Body of pancreas (tissue), 4 donors: Measurements from ENCODE around the gene PLET1. TPM values are rescaled to one million over a fixed set of nuclear protein-coding genes. Genes with fewer than 3 reads are reported as not detected.

Source experiments
- ATAC-seq: fragments of 150-250 bp; one replicate; pipeline ENCODE4 v1.9.1; 2016
- DNase-seq, 4 donors: peaks; one replicate each; pipeline ENCODE4 v3.0.0-alpha.2; 2019
- H3K27ac ChIP-seq, 4 donors: fragments of 200-600 bp; sonication (generic); 1 replicate in 3 of 4; 2 replicates in 1 of 4; pipeline versions ENCODE4 v1.5.1 to v1.6.1; 2016 to 2019; ENCODE audit warnings: mild to moderate bottlenecking in 1 of 4, mixed read lengths in 1 of 4, moderate library complexity in 1 of 4
- H3K27me3 ChIP-seq, 2 donors: fragments of 200-600 bp; sonication (generic); one replicate each; pipeline ENCODE4 v1.6.0; 2016; ENCODE audit warnings: mild to moderate bottlenecking in 1 of 2
- H3K36me3 ChIP-seq, 2 donors: fragments of 200-600 bp; sonication (generic); replicated peaks in 1 of 2; 2 replicates each; pipeline ENCODE4 v1.5.1; 2016; ENCODE audit warnings: low read depth in 2 of 2; ENCODE audit not compliant: insufficient read depth in 1 of 2
- H3K4me1 ChIP-seq: fragments of 200-600 bp; sonication (generic); one replicate; pipeline ENCODE4 v1.6.0; 2016
- H3K4me3 ChIP-seq, 2 donors: fragments of 200-600 bp; sonication (generic); 1 replicate in 1 of 2; 2 replicates in 1 of 2; pipeline ENCODE4 v1.5.1; 2016 to 2019
- H3K9me3 ChIP-seq, 3 donors: fragments of 200-600 bp; sonication (generic); 1 replicate in 2 of 3; 2 replicates in 1 of 3; pipeline ENCODE4 v1.5.1; 2016
- POLR2A ChIP-seq, 3 donors: fragments of 450-650 bp; IDR thresholded peaks; one replicate each; pipeline ENCODE4 v1.6.1; 2016; ENCODE audit warnings: antibody characterized with exemption in 3 of 3, mild to moderate bottlenecking in 2 of 3
- whole genome bisulfite sequencing, 2 donors: methylation state at CpG; one replicate each; pipeline ENCODE4 v1.1.5; 2017; 5-methylcytosine and 5-hydroxymethylcytosine counted together
- intact Hi-C: fragments of 100-400 bp; cut with DNase I; formaldehyde crosslinking; loops from one replicate; pipeline ENCODE4 v1.15.1; 2023
- total RNA-seq, 2 donors: library from RNA; depleted of rRNA; stranded (reverse); fragments of >200 nt; gene quantifications; one replicate each; pipeline ENCODE4 v1.1.0, GENCODE V29; 2016
- TF ChIP-seq, protein P1 (sequence below), 7 experiments: fragments of 450-650 bp in 4 of 7; fragments of 200-600 bp in 3 of 7; sonication (generic) in 3 of 7; IDR thresholded peaks; one replicate each; pipeline ENCODE4 v1.5.1; 2016 to 2019; ENCODE audit warnings: antibody characterized with exemption in 7 of 7

PLET1 gene
- total RNA-seq, 2 donors from 2014 or later: not detected

DNA sequence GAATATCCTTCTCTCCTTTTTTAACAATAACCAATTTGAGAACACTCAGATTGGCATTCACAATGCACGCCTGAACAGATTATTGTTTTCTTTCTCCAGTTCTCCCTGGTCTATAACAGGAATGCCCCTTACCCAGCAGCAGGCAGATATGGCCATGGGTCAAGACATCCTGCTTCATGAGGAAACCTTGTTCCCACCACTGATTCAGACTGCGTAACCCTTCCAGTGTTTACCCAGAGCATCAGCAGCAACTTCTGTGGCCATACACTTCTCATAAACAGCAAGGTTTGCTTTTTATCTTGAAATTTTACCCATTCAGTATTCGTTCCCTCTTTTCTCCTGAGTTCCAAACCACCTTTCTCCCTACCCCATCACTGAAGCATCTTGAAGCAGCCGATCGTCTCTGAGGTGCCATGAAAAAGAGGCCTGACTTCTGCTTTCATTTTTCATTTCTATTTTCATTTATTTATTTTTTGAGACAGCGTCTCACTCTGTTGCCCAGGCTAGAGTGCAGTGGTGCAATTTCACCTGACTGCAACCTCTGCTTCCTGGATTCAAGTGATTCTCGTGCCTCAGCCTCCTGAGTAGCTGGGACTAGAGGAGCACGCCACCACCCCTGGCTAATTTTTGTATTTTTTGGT, 24.8 kb downstream of the PLET1 start:
- no peak for ATAC-seq
- no peaks in the 10 kb centered on the region for H3K27me3 ChIP-seq

DNA sequence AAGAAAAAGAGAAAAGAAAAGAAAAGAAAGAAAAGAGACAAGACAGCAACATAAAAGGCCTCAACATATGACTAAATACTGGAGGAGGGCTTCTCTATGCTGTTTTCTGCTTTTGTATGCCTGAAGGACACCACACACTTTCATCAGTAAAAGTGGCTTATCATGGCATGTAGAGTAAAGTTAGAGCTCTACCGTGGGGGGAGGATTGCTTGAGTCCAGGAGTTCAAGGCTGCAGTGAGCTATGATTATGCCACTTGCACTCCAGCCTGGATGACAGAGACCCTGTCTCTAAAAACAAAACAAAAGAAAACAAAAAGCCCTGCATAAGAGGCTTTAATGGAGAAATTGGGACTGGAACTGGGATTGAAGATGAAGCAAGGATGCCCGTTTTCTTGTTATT, 28.7 kb downstream of the PLET1 start:
- peaks cover 0 to 12% of the 10 kb centered on the region in 2 donors for H3K36me3 ChIP-seq
- WGBS, 2 donors: 53 to 68% methylated on average over 2 of the region's 2 CpGs
- no peak overlapping the region for H3K27ac ChIP-seq
- DNase-seq: no peak
- no peak overlapping the region for H3K4me3 ChIP-seq
- H3K9me3 ChIP-seq: no peaks in the 10 kb centered on the region
- TF ChIP-seq, protein P1, sequence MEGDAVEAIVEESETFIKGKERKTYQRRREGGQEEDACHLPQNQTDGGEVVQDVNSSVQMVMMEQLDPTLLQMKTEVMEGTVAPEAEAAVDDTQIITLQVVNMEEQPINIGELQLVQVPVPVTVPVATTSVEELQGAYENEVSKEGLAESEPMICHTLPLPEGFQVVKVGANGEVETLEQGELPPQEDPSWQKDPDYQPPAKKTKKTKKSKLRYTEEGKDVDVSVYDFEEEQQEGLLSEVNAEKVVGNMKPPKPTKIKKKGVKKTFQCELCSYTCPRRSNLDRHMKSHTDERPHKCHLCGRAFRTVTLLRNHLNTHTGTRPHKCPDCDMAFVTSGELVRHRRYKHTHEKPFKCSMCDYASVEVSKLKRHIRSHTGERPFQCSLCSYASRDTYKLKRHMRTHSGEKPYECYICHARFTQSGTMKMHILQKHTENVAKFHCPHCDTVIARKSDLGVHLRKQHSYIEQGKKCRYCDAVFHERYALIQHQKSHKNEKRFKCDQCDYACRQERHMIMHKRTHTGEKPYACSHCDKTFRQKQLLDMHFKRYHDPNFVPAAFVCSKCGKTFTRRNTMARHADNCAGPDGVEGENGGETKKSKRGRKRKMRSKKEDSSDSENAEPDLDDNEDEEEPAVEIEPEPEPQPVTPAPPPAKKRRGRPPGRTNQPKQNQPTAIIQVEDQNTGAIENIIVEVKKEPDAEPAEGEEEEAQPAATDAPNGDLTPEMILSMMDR (IDR thresholded peaks at IDR 0.05): no peak
- no peak for TF ChIP-seq POLR2A (IDR thresholded peaks at IDR 0.05)
- peaks cover 7% of the 10 kb centered on the region for H3K4me1 ChIP-seq
- H3K27me3 ChIP-seq: no peaks in the 10 kb centered on the region
- ATAC-seq: no peak
- intact Hi-C loops: no loop called here

More for the DNA sequence above, 24.8 kb downstream of the PLET1 start:
- Histone ChIP-seq H3K9me3 (no peaks in the 10 kb centered on the region), H3K27ac (no peak overlapping the region), H3K36me3 (peaks cover 0 to 12% of the 10 kb centered on the region in 2 donors), H3K4me3 (no peak overlapping the region), H3K4me1 (no peaks in the 10 kb centered on the region)
- no peak for DNase-seq
- intact Hi-C loops: no loop called here
- no peak for TF ChIP-seq POLR2A (IDR thresholded peaks at IDR 0.05)
- TF ChIP-seq, protein P1 (IDR thresholded peaks at IDR 0.05): no peak
- WGBS, 2 donors: 88 to 94% methylated on average over 8 of the region's 8 CpGs

DNA sequence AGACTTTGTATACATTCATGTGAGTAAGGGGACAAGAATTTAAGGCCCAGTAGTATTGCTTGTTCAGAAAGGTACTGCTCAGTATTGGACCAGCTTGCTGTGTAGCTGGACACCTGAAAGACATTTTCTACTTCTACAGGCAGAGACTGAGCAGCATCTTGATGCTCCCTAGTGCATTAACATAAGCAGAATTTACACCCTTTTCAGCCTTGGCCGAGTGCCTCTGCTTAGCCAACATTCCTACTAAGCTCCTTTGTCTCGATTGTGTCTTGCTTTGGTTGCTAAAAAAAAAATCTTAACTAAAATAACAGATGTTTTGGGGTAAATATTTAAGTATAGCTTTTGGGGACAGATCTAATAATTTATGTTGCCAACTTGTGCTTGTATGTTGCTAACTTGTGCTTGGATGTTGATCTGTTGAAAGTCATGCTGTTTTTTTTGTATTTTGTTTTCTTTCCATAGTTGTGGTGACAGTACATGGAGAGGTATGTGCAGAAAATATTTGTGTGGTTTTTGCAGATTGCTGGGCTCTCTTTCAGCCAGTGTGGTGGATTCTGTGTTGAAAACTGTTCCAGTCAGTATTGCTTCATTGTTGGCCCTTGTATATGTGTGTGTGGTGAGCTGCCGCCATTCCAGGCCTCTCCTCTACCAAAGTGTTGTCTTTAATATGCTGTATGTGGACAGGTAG, 30.8 kb downstream of the PLET1 start:
- no peaks in the 10 kb centered on the region for H3K9me3 ChIP-seq
- H3K4me1 ChIP-seq: peaks cover 7% of the 10 kb centered on the region
- no peak for ATAC-seq
- H3K4me3 ChIP-seq: no peak overlapping the region
- no peaks in the 10 kb centered on the region for H3K27me3 ChIP-seq
- intact Hi-C loops: no loop called here
- H3K27ac ChIP-seq: no peak overlapping the region
- H3K36me3 ChIP-seq: peaks cover 0 to 5% of the 10 kb centered on the region in 2 donors
- TF ChIP-seq, protein P1 (IDR thresholded peaks at IDR 0.05): no peak
- no peak for TF ChIP-seq POLR2A (IDR thresholded peaks at IDR 0.05)
- 71 to 83% methylated on average over 3 of the region's 3 CpGs for WGBS, 2 donors
- no peak for DNase-seq

DNA sequence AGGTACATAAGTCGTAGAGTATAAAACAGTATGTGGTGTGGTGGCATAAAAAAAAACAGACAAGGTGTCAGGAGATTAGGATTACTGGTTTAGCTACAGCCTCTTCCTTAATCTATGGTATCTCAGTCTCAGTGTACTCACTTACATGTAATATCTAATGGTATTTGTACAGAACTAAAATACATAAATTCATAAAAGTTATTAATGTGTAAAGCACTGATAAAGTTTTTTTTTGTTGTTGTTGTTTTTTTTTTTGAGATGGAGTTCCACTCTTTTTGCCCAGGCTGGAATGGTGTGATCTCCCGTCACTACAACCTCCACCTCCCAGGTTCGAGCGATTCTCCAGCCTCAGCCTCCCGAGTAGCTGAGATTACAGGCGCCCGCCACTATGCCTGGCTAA, 31.5 kb downstream of the PLET1 start:
- TF ChIP-seq, protein P1 (IDR thresholded peaks at IDR 0.05): no peak
- TF ChIP-seq POLR2A (IDR thresholded peaks at IDR 0.05): no peak
- WGBS, 2 donors: 89 to 96% methylated on average over 7 of the region's 7 CpGs
- Histone ChIP-seq H3K27ac (no peak overlapping the region), H3K4me1 (peaks cover 7% of the 10 kb centered on the region), H3K36me3 (peaks cover 0 to 5% of the 10 kb centered on the region in 2 donors), H3K9me3 (no peaks in the 10 kb centered on the region), H3K27me3 (no peaks in the 10 kb centered on the region), H3K4me3 (no peak overlapping the region)
- ATAC-seq (no peak), DNase-seq (no peak)
- intact Hi-C loops: no loop called here
